SK-N-SH (cell line): ENCODE measurements around the gene MRPL51.
A peak's percentile ranks its signal among the peaks of the same experiment; 100 is the strongest.

Source experiments
- CTCF ChIP-seq: fragments of 200-600 bp; sonication (generic); IDR thresholded peaks from 2 replicates; pipeline ENCODE4 v1.6.1; 2017; ENCODE audit warnings: antibody characterized with exemption, mild to moderate bottlenecking, moderate library complexity
- ELF1 ChIP-seq: IDR thresholded peaks from 2 replicates; pipeline ENCODE4 v1.4.0; 2012
- EP300 ChIP-seq, 2 experiments: IDR thresholded peaks; 2 replicates each; pipeline versions ENCODE4 v1.4.0 to v1.6.1; 2012; ENCODE audit warnings: borderline replicate concordance in 1 of 2, low read depth in 1 of 2, low read length in 1 of 2
- JUND ChIP-seq: IDR thresholded peaks from 2 replicates; pipeline ENCODE4 v1.4.0; 2012
- MAX ChIP-seq: IDR thresholded peaks from 2 replicates; pipeline ENCODE4 v1.4.0; 2012; ENCODE audit warnings: low read depth
- POLR2AphosphoS5 ChIP-seq: IDR thresholded peaks from 2 replicates; pipeline ENCODE4 v1.6.1; 2012; ENCODE audit warnings: low read depth, low read length
- RAD21 ChIP-seq: IDR thresholded peaks from 2 replicates; pipeline ENCODE4 v1.6.1; 2012; ENCODE audit warnings: mild to moderate bottlenecking, low read length

- TF ChIP-seq EP300 (IDR thresholded peaks at IDR 0.05; ENCODE audit: borderline replicate concordance in 1 of 2, low read depth in 1 of 2, low read length in 1 of 2) (no peak), CTCF (no peak), JUND (peak; percentile 6; the same call in 1 of the 2 replicates), POLR2AphosphoS5 (no peak), MAX (no peak), RAD21 (no peak), ELF1 (no peak)
These were observed 46.2 kb upstream of the MRPL51 start for GRCh38 chr12:6539314-6539682.
